ENCODE data around the gene FAM107B. TPM values are rescaled to one million over a fixed set of nuclear protein-coding genes. Genes with fewer than 3 reads are reported as not detected.

Gene FAM107B
- total and polyA plus RNA-seq, 8 donors = 22.6 to 105 (median 54.5) TPM

- no peaks in the 10 kb centered on the region for H3K36me3 ChIP-seq
- DNase-seq (no peak), FAIRE-seq (no peak), ATAC-seq (peak in 1 of 4 donors; percentile 7)
- H3K27ac ChIP-seq = peak overlapping the region in 2 of 4 donors; percentile 48 to 87
- intact Hi-C loops (cut with DNase I) = no loop called here
- no peaks in the 10 kb centered on the region for H3K9me3 ChIP-seq
- WGBS, 2 donors = 56 to 60% methylated on average over 7 of the region's 7 CpGs
- TF ChIP-seq CTCF (IDR thresholded peaks at IDR 0.05) = no peak
- peaks cover 12 to 61% (median 22%) of the 10 kb centered on the region in 3 donors for H3K4me1 ChIP-seq
- H3K4me3 ChIP-seq = no peak overlapping the region
- no peaks in the 10 kb centered on the region for H3K27me3 ChIP-seq
Measured at GRCh38 chr10:14535457-14536130, 239.1 kb downstream of the FAM107B start.

- no peak for ATAC-seq
Measured at GRCh38 chr10:14534152-14534551, 240.5 kb downstream of the FAM107B start.

GRCh38 chr10:14533295-14533694 is 241.4 kb downstream of the FAM107B start:
- WGBS, 2 donors = 62 to 64% methylated on average over 16 of the region's 16 CpGs
- no peaks in the 10 kb centered on the region for H3K9me3 ChIP-seq
- no peak for TF ChIP-seq CTCF (IDR thresholded peaks at IDR 0.05)
- H3K36me3 ChIP-seq = peaks cover 3 to 13% (median 6%) of the 10 kb centered on the region in 3 donors
- FAIRE-seq = no peak
- no peak for DNase-seq
- peak overlapping the region in 1 of 4 donors; percentile 19 for H3K4me3 ChIP-seq
- H3K27me3 ChIP-seq = no peaks in the 10 kb centered on the region
- H3K4me1 ChIP-seq = peaks cover 12 to 62% (median 22%) of the 10 kb centered on the region in 3 donors
- peak overlapping the region; percentile 45 to 87 (median 68) for H3K27ac ChIP-seq
- intact Hi-C loops (cut with DNase I) = no loop called here
- ATAC-seq = peak in 3 of 4 donors; percentile 5 to 9 (median 5)

More at GRCh38 chr10:14534152-14534551, 240.5 kb downstream of the FAM107B start:
- H3K4me3 ChIP-seq = peak overlapping the region in 1 of 4 donors; percentile 19
- no peaks in the 10 kb centered on the region for H3K27me3 ChIP-seq
- intact Hi-C loops (cut with DNase I) = no loop called here
- peak overlapping the region in 2 of 4 donors; percentile 75 to 87 for H3K27ac ChIP-seq
- FAIRE-seq (no peak), DNase-seq (no peak)
- peaks cover 12 to 59% (median 22%) of the 10 kb centered on the region in 3 donors for H3K4me1 ChIP-seq
- no peaks in the 10 kb centered on the region for H3K9me3 ChIP-seq
- peaks cover 3 to 6% (median 4%) of the 10 kb centered on the region in 3 donors for H3K36me3 ChIP-seq
- TF ChIP-seq CTCF (IDR thresholded peaks at IDR 0.05) = no peak
- 93 to 97% methylated on average over 7 of the region's 7 CpGs for WGBS, 2 donors

- FAIRE-seq (no peak), ATAC-seq (peak; percentile 84 to 94 (median 92)), DNase-seq (peak; percentile 71 to 92 (median 82))
- Histone ChIP-seq H3K36me3 (peaks cover 3 to 13% (median 6%) of the 10 kb centered on the region in 3 donors), H3K27ac (peak overlapping the region; percentile 45 to 87 (median 68)), H3K9me3 (no peaks in the 10 kb centered on the region), H3K4me3 (peak overlapping the region in 1 of 4 donors; percentile 15), H3K4me1 (peaks cover 13 to 65% (median 25%) of the 10 kb centered on the region in 3 donors), H3K27me3 (no peaks in the 10 kb centered on the region)
- 17 to 20% methylated on average over 17 of the region's 17 CpGs for WGBS, 2 donors
- TF ChIP-seq CTCF (IDR thresholded peaks at IDR 0.05) = no peak
- intact Hi-C loops (cut with DNase I) = no loop called here
Measured at GRCh38 chr10:14532473-14533251, 242.0 kb downstream of the FAM107B start.

Measured in pancreas (tissue), 10 donors.